AG04450 (cell line): ENCODE data around the gene XYLT1. TPM values are rescaled to one million over a fixed set of nuclear protein-coding genes. Genes with fewer than 3 reads are reported as not detected.
"Not testable (repeated sequence)": the region's sequence is repeated elsewhere in the genome, so short reads cannot be mapped to it uniquely, and the experiment has no call there.

Source experiments
- CTCF ChIA-PET: fragments of 300-600, 350-600 bp; formaldehyde crosslinking; extraction: SDS; loops from one replicate; lab custom pipeline; 2022; ENCODE audit warnings: antibody characterized with exemption, inconsistent platforms; lab: Charles Lee
- POLR2A ChIA-PET: fragments of 350-600 bp; formaldehyde crosslinking; extraction: SDS; loops from one replicate; lab custom pipeline; 2021; ENCODE audit warnings: antibody characterized with exemption, inconsistent platforms; lab: Yijun Ruan, JAX
- DNase-seq: peaks from one replicate; pipeline ENCODE4 v3.0.0-alpha.2; 2011; ENCODE audit warnings: low read depth, low spot score
- H3K27ac ChIP-seq: one replicate; pipeline ENCODE4 v1.5.1; 2012; ENCODE audit warnings: low read depth, low read length, control low read depth
- H3K27me3 ChIP-seq: one replicate; pipeline ENCODE4 v1.6.0; 2012; ENCODE audit warnings: low read length; ENCODE audit not compliant: control insufficient read depth, insufficient read depth
- H3K4me3 ChIP-seq: 2 replicates; pipeline ENCODE4 v1.5.1; 2011; ENCODE audit warnings: mild to moderate bottlenecking, low read depth, low read length, control low read depth
- H3K9me3 ChIP-seq: 2 replicates; pipeline ENCODE4 v1.5.1; 2012; ENCODE audit warnings: low read length; ENCODE audit not compliant: control insufficient read depth, insufficient read depth
- polyA plus RNA-seq: library from polyadenylated mRNA; depleted of rRNA; stranded (reverse); fragments of >200 nt; gene quantifications from 2 replicates; pipeline ENCODE4 v1.2.3, GENCODE V29; 2011
- TF ChIP-seq, protein P1 (sequence below): IDR thresholded peaks from 2 replicates; pipeline ENCODE4 v1.5.1; 2011; ENCODE audit warnings: low read depth, low read length, control low read depth, inconsistent platforms

XYLT1 gene
- polyA plus RNA-seq, 1 experiment: 6.7 TPM

DNA sequence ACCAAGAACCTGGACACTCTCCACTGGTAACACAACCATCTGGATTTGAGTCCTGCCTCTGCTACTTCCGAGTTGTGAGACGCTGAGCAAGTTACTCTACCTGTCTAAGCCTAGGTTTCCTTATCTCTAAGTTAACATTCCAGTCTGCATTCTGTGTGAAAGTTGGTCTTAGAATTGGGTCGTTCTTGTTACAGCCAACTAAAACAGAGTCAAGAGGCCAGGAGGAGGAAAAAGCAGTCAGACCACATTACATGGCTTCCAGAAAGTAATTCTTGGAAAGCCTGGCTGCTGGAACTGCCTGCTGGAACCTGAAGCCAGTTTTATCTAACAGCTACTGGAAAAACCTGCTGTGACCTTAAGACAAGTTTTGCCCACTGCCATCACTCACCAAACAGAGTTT is 38.4 kb upstream of the XYLT1 start:
- CTCF ChIA-PET: interaction anchor here (2.6 kb wide), 1 partner anchor 70 kb away, joined by 11 read pairs; no protein-coding TSS in a partner anchor

GRCh38 chr16:17508303-17508702 is 37.5 kb upstream of the XYLT1 start:
- Histone ChIP-seq H3K4me3 (no peak overlapping the region), H3K27ac (no peak overlapping the region), H3K9me3 (peaks cover 6% of the 10 kb centered on the region; the same call in 1 of the 2 replicates), H3K27me3 (no peaks in the 10 kb centered on the region)
- DNase-seq: no peak
- POLR2A ChIA-PET: no interaction called here
- TF ChIP-seq, protein P1, sequence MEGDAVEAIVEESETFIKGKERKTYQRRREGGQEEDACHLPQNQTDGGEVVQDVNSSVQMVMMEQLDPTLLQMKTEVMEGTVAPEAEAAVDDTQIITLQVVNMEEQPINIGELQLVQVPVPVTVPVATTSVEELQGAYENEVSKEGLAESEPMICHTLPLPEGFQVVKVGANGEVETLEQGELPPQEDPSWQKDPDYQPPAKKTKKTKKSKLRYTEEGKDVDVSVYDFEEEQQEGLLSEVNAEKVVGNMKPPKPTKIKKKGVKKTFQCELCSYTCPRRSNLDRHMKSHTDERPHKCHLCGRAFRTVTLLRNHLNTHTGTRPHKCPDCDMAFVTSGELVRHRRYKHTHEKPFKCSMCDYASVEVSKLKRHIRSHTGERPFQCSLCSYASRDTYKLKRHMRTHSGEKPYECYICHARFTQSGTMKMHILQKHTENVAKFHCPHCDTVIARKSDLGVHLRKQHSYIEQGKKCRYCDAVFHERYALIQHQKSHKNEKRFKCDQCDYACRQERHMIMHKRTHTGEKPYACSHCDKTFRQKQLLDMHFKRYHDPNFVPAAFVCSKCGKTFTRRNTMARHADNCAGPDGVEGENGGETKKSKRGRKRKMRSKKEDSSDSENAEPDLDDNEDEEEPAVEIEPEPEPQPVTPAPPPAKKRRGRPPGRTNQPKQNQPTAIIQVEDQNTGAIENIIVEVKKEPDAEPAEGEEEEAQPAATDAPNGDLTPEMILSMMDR: no peak
- CTCF ChIA-PET: interaction anchor here (0.7 to 1.2 kb wide), 2 partner anchors 12 to 71 kb away, joined by 4 to 6 read pairs; no protein-coding TSS in a partner anchor

More for the DNA sequence above, 38.4 kb upstream of the XYLT1 start:
- TF ChIP-seq, protein P1: no peak
- H3K4me3 ChIP-seq: no peak overlapping the region
- POLR2A ChIA-PET: no interaction called here
- peaks cover 6% of the 10 kb centered on the region; the same call in 1 of the 2 replicates for H3K9me3 ChIP-seq
- no peak overlapping the region for H3K27ac ChIP-seq
- DNase-seq: no peak
- H3K27me3 ChIP-seq: no peaks in the 10 kb centered on the region

DNA sequence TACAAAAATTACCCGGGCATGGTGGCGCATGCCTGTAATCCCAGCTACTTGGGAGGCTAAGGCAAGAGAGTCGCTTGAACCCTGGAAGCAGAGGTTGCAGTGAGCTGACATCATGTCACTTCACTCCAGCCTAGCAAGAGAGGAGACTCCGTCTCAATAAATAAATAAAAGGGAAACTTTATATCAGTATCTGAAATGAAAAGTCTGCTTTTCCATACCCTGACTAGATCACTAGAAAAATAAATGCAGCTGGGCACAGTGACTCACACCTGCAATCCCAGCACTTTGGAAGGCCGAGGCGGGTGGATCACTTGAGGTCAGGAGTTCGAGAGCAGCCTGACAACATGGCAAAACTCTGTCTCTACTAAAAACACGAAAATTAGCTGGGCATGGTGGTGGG is 36.8 kb upstream of the XYLT1 start:
- H3K9me3 ChIP-seq, H3K4me3 ChIP-seq, POLR2A ChIA-PET, DNase-seq, H3K27ac ChIP-seq, H3K27me3 ChIP-seq: not testable (repeated sequence)
- CTCF ChIA-PET: interaction anchor here (1.2 kb wide), 1 partner anchor 71 kb away, joined by 4 read pairs; no protein-coding TSS in a partner anchor

DNA sequence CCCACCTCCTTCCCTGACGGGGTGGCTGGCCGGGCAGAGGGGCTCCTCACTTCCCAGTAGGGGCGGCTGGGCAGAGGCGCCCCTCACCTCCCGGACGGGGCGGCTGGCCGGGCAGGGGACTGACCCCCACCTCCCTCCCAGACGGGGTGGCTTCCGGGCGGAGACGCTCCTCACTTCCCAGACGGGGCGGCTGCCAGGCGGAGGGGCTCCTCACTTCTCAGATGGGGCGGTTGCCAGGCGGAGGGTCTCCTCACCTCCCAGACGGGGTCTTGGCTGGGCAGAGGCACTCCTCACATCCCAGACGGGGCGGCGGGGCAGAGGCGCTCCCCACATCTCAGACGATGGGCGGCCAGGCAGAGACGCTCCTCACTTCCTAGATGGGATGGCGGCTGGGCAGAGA is 35.1 kb upstream of the XYLT1 start:
- CTCF ChIA-PET, H3K27ac ChIP-seq, H3K4me3 ChIP-seq, H3K9me3 ChIP-seq, POLR2A ChIA-PET, H3K27me3 ChIP-seq, DNase-seq: not testable (repeated sequence)

GRCh38 chr16:17504050-17504449 is 33.3 kb upstream of the XYLT1 start:
- Histone ChIP-seq H3K9me3 (peaks cover 5% of the 10 kb centered on the region; the same call in 1 of the 2 replicates), H3K27ac (no peak overlapping the region), H3K27me3 (no peaks in the 10 kb centered on the region), H3K4me3 (no peak overlapping the region)
- TF ChIP-seq, protein P1: no peak
- no peak for DNase-seq
- CTCF ChIA-PET: no interaction called here
- POLR2A ChIA-PET: interaction anchor here (0.6 kb wide), 1 partner anchor 138 kb away, joined by 6 read pairs; no protein-coding TSS in a partner anchor

DNA sequence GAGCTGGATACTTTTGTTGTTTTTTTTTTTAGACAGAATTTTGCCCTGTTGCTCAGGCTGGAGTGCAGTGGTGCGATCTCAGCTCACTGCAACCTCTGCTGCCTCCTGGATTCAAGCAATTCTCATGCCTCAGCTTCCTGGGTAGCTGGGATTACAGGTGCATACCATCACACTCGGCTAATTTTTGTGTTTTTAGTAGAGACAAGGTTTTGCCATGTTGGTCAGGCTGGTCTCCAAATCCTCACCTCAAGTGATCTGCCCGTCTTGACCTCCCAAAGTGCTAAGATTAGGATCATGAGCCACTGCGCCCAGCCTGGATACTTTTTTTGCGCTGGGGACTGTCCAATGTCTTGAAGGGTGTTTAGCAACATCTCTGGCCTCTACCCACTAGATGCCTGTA is 32.6 kb upstream of the XYLT1 start:
- POLR2A ChIA-PET: no interaction called here
- Histone ChIP-seq H3K27ac (no peak overlapping the region), H3K27me3 (no peaks in the 10 kb centered on the region), H3K9me3 (no peaks in the 10 kb centered on the region; the same call in 1 of the 2 replicates), H3K4me3 (no peak overlapping the region)
- CTCF ChIA-PET: no interaction called here
- DNase-seq: no peak
- TF ChIP-seq, protein P1: no peak
